CD8-positive, alpha-beta memory T cell (primary cell): ENCODE results near the gene ELAVL2. TPM values are rescaled to one million over a fixed set of nuclear protein-coding genes. Genes with fewer than 3 reads are reported as not detected.

Experiments
- CTCF ChIA-PET: fragments of 350-600 bp; sonication (Branson Sonifier 250); formaldehyde crosslinking; loops from one replicate; lab custom pipeline; 2021; ENCODE audit warnings: antibody characterized with exemption; lab: Charles Lee
- POLR2A ChIA-PET: fragments of 350-600 bp; sonication (Branson Sonifier 250); formaldehyde crosslinking; loops from one replicate; lab custom pipeline; 2021; ENCODE audit warnings: antibody characterized with exemption; lab: Charles Lee
- DNase-seq, 5 donors: peaks; one replicate each; pipeline versions ENCODE4 v3.0.0 to v3.0.0-alpha.2; 2020 to 2022; ENCODE audit warnings: mixed read lengths in 1 of 5
- H3K27ac ChIP-seq: one replicate; pipeline ENCODE4 v1.7.0; 2013; ENCODE audit warnings: low read depth, mild to moderate bottlenecking, low read length, moderate library complexity
- H3K27me3 ChIP-seq: 2 replicates; pipeline ENCODE4 v1.7.0; 2013; ENCODE audit warnings: low read length, mild to moderate bottlenecking; ENCODE audit not compliant: insufficient read depth, poor library complexity, severe bottlenecking
- H3K36me3 ChIP-seq: 2 replicates; pipeline ENCODE4 v1.7.0; 2013; ENCODE audit warnings: mild to moderate bottlenecking, low read length, moderate library complexity; ENCODE audit not compliant: insufficient read depth
- H3K4me1 ChIP-seq: 2 replicates; pipeline ENCODE4 v1.7.0; 2013; ENCODE audit warnings: mild to moderate bottlenecking, low read length, moderate library complexity; ENCODE audit not compliant: insufficient read depth
- H3K4me3 ChIP-seq: 2 replicates; pipeline ENCODE4 v1.7.0; 2013; ENCODE audit warnings: mild to moderate bottlenecking, low read length
- H3K9me3 ChIP-seq: 2 replicates; pipeline ENCODE4 v1.7.0; 2013; ENCODE audit warnings: mild to moderate bottlenecking, low read length
- H3K27ac Mint-ChIP-seq, 8 donors: one replicate each; pipeline ENCODE4 v1.8.0; 2020 to 2021; ENCODE audit warnings: mixed read lengths in 8 of 8, mild to moderate bottlenecking in 6 of 8, inconsistent platforms in 3 of 8, moderate library complexity in 3 of 8
- H3K27me3 Mint-ChIP-seq, 2 donors: one replicate each; pipeline ENCODE4 v1.8.0; 2020 to 2021; ENCODE audit warnings: mixed read lengths in 2 of 2, mild to moderate bottlenecking in 1 of 2, moderate library complexity in 1 of 2
- H3K36me3 Mint-ChIP-seq, 3 donors: one replicate each; pipeline ENCODE4 v1.8.0; 2020 to 2021; ENCODE audit warnings: mixed read lengths in 3 of 3, inconsistent platforms in 1 of 3, mild to moderate bottlenecking in 1 of 3
- H3K4me1 Mint-ChIP-seq, 3 donors: one replicate each; pipeline ENCODE4 v1.8.0; 2020 to 2021; ENCODE audit warnings: mixed read lengths in 3 of 3, inconsistent platforms in 1 of 3, mild to moderate bottlenecking in 1 of 3
- H3K4me3 Mint-ChIP-seq, 7 donors: one replicate each; pipeline ENCODE4 v1.8.0; 2020 to 2021; ENCODE audit warnings: mixed read lengths in 7 of 7, mild to moderate bottlenecking in 6 of 7, moderate library complexity in 4 of 7, inconsistent platforms in 2 of 7
- H3K9me3 Mint-ChIP-seq, 5 donors: one replicate each; pipeline ENCODE4 v1.8.0; 2020 to 2022; ENCODE audit warnings: mixed read lengths in 5 of 5, mild to moderate bottlenecking in 3 of 5, moderate library complexity in 2 of 5, inconsistent platforms in 1 of 5
- polyA plus RNA-seq: library from polyadenylated mRNA; unstranded; fragments of 300-500 nt; fragmentation: Illumina TruSeq; gene quantifications from one replicate; pipeline ENCODE4 v1.2.3, GENCODE V29; 2021
- total RNA-seq, 2 experiments: library from RNA; stranded (reverse); gene quantifications; one replicate each; pipeline ENCODE4 v1.2.3, GENCODE V29; 2021

ELAVL2 gene
- total and polyA plus RNA-seq, 3 experiments from 2014 or later, result not detected

DNA sequence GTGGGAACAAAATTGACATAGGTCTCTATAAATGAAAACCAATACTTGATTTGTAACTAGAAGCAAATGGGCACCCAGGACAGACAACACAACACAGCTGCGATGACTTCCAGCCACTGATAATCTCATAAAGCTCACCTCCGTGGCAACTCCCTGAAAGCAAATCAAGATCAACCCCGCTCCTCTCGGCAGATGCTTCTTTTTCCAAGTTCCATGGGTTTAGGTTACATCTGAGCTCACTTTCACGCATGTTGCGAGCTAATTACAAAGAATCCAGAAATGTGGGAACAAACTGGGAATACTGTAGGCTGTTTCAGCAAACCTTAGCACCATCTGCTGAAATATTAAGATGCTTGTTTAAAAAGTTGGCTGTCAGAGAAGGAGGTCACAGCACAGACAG, 153.9 kb downstream of the ELAVL2 start:
- H3K36me3 Mint-ChIP-seq, result no peaks in the 10 kb centered on the region

DNA sequence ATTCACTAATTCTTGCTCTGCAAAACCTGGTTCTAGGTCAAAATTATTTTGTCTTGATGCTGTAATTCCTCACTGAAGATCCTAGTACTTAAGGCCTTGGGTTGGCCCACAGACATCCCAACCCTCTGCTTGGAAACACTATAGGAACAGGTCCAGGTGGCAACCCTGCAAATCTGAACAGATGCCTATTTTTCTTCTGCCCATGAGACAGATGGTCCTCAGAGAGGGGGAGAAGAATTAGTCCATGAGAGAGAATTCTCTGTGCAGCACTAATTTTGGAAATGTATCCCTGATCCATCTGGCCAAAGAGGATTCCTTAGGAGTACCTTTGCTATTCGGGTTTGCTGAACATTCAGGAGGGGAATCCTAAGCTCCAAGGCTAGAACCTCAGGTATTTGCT, 156.3 kb downstream of the ELAVL2 start:
- H3K27ac Mint-ChIP-seq, result no peak overlapping the region
- Histone ChIP-seq H3K4me1 (no peaks in the 10 kb centered on the region), H3K36me3 (no peaks in the 10 kb centered on the region), H3K27ac (no peak overlapping the region), H3K9me3 (no peaks in the 10 kb centered on the region), H3K4me3 (no peak overlapping the region), H3K27me3 (no peaks in the 10 kb centered on the region)
- H3K9me3 Mint-ChIP-seq, result peaks cover 2 to 8% (median 4%) of the 10 kb centered on the region in 5 donors
- CTCF ChIA-PET, result no interaction called here
- H3K4me3 Mint-ChIP-seq, result no peak overlapping the region
- no peaks in the 10 kb centered on the region for H3K4me1 Mint-ChIP-seq
- H3K27me3 Mint-ChIP-seq, result no peaks in the 10 kb centered on the region
- no peak for DNase-seq
- POLR2A ChIA-PET, result no interaction called here
- H3K36me3 Mint-ChIP-seq, result no peaks in the 10 kb centered on the region

More for the DNA sequence above, 153.9 kb downstream of the ELAVL2 start:
- POLR2A ChIA-PET, result no interaction called here
- CTCF ChIA-PET, result no interaction called here
- Mint-ChIP-seq H3K27ac (no peak overlapping the region), H3K9me3 (peaks cover 4 to 12% (median 5%) of the 10 kb centered on the region in 5 donors), H3K4me3 (no peak overlapping the region), H3K27me3 (no peaks in the 10 kb centered on the region), H3K4me1 (no peaks in the 10 kb centered on the region)
- DNase-seq, result no peak
- Histone ChIP-seq H3K27me3 (no peaks in the 10 kb centered on the region), H3K9me3 (no peaks in the 10 kb centered on the region), H3K4me3 (no peak overlapping the region), H3K4me1 (no peaks in the 10 kb centered on the region), H3K27ac (no peak overlapping the region), H3K36me3 (no peaks in the 10 kb centered on the region)

DNA sequence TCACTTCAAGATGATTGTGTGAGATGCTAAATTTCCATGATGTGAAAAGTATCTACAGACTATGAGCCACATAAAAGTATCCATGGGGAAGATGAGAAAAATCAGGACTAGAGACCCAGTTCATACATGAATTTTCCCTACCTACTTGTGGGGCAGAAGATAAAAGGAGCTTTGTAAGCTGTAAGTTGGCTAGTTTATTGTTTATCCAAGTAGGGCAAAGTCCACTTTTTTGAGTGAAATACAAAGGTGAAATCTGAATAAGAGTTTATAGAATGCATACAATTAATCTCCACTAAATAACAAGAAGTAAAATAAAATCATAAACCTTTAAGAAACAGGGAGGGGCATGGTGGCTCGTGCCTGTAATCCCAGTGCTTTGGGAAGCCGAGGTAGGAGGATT, 160.4 kb downstream of the ELAVL2 start:
- Histone ChIP-seq H3K27me3 (no peaks in the 10 kb centered on the region), H3K9me3 (no peaks in the 10 kb centered on the region), H3K4me1 (no peaks in the 10 kb centered on the region), H3K36me3 (no peaks in the 10 kb centered on the region), H3K27ac (no peak overlapping the region), H3K4me3 (no peak overlapping the region)
- CTCF ChIA-PET, result no interaction called here
- Mint-ChIP-seq H3K4me1 (no peaks in the 10 kb centered on the region), H3K36me3 (no peaks in the 10 kb centered on the region), H3K27ac (no peak overlapping the region), H3K27me3 (no peaks in the 10 kb centered on the region), H3K9me3 (peaks cover 0 to 5% (median 4%) of the 10 kb centered on the region in 5 donors), H3K4me3 (no peak overlapping the region)
- POLR2A ChIA-PET, result no interaction called here
- no peak for DNase-seq

DNA sequence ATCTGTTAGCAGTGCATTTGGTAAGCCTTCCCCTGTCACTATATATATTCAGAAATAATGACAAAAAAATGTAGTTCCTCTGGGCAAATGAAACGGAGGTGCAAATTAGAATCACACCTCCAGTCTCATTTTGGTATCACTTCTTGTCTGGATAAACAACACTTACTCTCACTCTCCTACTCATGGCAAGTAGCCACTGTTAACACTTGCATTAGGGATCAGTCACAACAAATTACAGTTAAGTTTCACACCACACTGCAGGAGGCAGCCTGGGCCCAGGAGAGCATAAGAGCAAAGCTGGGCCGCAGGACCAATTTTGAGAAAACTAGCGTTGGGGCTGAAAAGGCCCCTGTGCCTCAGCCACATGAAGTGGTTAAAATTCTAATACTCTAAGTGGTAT, 161.0 kb downstream of the ELAVL2 start:
- no peak for DNase-seq
- no peaks in the 10 kb centered on the region for H3K9me3 ChIP-seq
- H3K4me3 ChIP-seq, result no peak overlapping the region
- Mint-ChIP-seq H3K4me3 (no peak overlapping the region), H3K4me1 (no peaks in the 10 kb centered on the region), H3K27ac (no peak overlapping the region), H3K36me3 (no peaks in the 10 kb centered on the region), H3K9me3 (peaks cover 0 to 5% (median 4%) of the 10 kb centered on the region in 5 donors), H3K27me3 (no peaks in the 10 kb centered on the region)
- H3K27me3 ChIP-seq, result no peaks in the 10 kb centered on the region
- ChIA-PET CTCF (no interaction called here), POLR2A (no interaction called here)
- no peak overlapping the region for H3K27ac ChIP-seq
- H3K4me1 ChIP-seq, result no peaks in the 10 kb centered on the region
- no peaks in the 10 kb centered on the region for H3K36me3 ChIP-seq

DNA sequence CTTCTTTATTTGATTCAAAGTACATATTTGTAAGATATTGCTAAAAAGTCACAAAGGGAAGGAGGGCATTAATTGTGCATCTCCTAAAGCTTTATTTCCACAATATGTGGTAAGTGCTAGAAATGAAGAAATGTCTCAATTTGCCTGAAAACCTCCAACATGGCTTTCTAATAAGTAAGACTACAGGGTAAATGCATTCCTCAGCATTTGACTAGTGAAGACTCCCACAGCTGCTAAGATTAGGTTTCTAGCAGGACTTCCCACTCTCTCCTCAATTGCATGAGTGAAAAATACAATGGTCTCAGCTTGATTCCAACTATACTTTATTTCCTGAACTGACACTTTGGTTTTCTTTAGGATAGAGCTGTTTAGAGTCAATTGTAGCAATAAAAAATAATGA, 162.1 kb downstream of the ELAVL2 start:
- CTCF ChIA-PET, result no interaction called here

DNA sequence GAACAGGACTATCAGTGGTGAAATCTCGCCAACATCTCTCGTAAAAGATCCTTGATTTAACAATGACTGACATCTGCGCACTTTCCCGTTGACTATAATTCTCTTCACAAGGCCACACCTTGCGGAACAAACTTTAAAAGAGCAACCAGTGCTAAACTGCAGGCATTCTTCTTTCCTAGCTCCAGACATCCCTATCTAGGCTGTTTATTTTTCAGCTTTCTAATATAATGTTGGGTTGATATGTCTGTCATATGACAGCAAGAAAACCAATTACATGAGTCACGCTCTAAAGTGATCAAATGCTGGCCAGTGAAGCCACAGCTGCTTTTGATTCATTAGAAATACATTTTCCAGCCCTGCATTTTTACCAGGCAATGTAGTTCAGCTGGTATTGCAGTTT, 162.5 kb downstream of the ELAVL2 start:
- Histone ChIP-seq H3K4me3 (no peak overlapping the region), H3K27ac (no peak overlapping the region), H3K4me1 (no peaks in the 10 kb centered on the region), H3K36me3 (no peaks in the 10 kb centered on the region), H3K27me3 (no peaks in the 10 kb centered on the region), H3K9me3 (no peaks in the 10 kb centered on the region)
- Mint-ChIP-seq H3K27me3 (no peaks in the 10 kb centered on the region), H3K36me3 (no peaks in the 10 kb centered on the region), H3K9me3 (peaks cover 2 to 9% (median 5%) of the 10 kb centered on the region in 5 donors), H3K4me1 (no peaks in the 10 kb centered on the region), H3K4me3 (no peak overlapping the region), H3K27ac (no peak overlapping the region)
- CTCF ChIA-PET, result no interaction called here
- DNase-seq, result no peak
- POLR2A ChIA-PET, result no interaction called here

More for the DNA sequence above, 162.1 kb downstream of the ELAVL2 start:
- Mint-ChIP-seq H3K27ac (no peak overlapping the region), H3K27me3 (no peaks in the 10 kb centered on the region), H3K36me3 (no peaks in the 10 kb centered on the region), H3K9me3 (peaks cover 2 to 7% (median 5%) of the 10 kb centered on the region in 5 donors), H3K4me3 (no peak overlapping the region), H3K4me1 (no peaks in the 10 kb centered on the region)
- no peaks in the 10 kb centered on the region for H3K36me3 ChIP-seq
- POLR2A ChIA-PET, result no interaction called here
- no peak overlapping the region for H3K4me3 ChIP-seq
- H3K27me3 ChIP-seq, result no peaks in the 10 kb centered on the region
- H3K9me3 ChIP-seq, result no peaks in the 10 kb centered on the region
- no peak overlapping the region for H3K27ac ChIP-seq
- DNase-seq, result no peak
- H3K4me1 ChIP-seq, result no peaks in the 10 kb centered on the region

DNA sequence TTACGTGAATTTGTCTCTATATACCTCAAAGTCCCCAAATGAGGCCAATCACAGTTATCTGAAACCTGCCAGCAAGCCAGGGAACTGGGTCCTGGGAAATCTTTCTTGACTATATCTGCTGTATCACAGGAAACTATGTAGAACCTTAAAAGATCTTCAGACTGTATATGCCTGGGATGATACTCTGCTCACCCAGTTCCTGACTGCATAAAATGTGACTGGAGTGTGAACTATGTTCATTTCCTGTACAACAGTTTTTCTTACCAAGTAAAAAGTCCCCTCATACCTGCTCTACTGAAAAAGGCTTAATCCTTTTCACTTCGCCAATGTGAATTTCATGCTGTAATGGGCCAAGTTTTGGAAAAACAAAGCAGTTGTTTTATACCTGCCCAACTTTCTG, 162.9 kb downstream of the ELAVL2 start:
- POLR2A ChIA-PET, result no interaction called here
- H3K27ac ChIP-seq, result no peak overlapping the region
- Mint-ChIP-seq H3K4me3 (no peak overlapping the region), H3K27ac (no peak overlapping the region), H3K9me3 (peaks cover 2 to 11% (median 4%) of the 10 kb centered on the region in 5 donors), H3K4me1 (no peaks in the 10 kb centered on the region), H3K27me3 (no peaks in the 10 kb centered on the region), H3K36me3 (no peaks in the 10 kb centered on the region)
- no peak for DNase-seq
- no peak overlapping the region for H3K4me3 ChIP-seq
- H3K27me3 ChIP-seq, result no peaks in the 10 kb centered on the region
- CTCF ChIA-PET, result no interaction called here
- no peaks in the 10 kb centered on the region for H3K4me1 ChIP-seq
- no peaks in the 10 kb centered on the region for H3K36me3 ChIP-seq
- no peaks in the 10 kb centered on the region for H3K9me3 ChIP-seq

DNA sequence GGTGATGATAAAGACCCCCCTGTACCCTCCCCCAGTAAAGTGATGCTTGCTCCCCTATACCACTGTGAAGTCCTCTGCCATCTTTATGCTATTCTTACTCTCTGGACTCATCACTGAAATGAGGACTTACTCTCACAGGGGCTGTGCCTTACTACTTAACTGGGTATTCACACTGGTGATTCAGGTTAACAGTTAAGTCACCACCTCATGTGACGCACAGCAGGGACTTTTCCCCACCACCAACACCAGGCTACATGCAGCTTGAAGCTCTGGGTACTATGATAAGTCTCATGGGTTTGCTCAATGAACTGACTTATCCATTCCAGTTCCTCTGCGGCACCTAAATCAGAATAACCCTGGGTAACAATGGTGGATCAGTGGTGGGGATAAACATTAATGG, 163.7 kb downstream of the ELAVL2 start:
- Histone ChIP-seq H3K27me3 (no peaks in the 10 kb centered on the region), H3K4me3 (no peak overlapping the region), H3K36me3 (no peaks in the 10 kb centered on the region), H3K27ac (no peak overlapping the region), H3K9me3 (no peaks in the 10 kb centered on the region), H3K4me1 (no peaks in the 10 kb centered on the region)
- Mint-ChIP-seq H3K4me1 (no peaks in the 10 kb centered on the region), H3K27ac (no peak overlapping the region), H3K36me3 (no peaks in the 10 kb centered on the region), H3K27me3 (no peaks in the 10 kb centered on the region), H3K9me3 (peaks cover 0 to 11% (median 2%) of the 10 kb centered on the region in 5 donors), H3K4me3 (no peak overlapping the region)
- ChIA-PET CTCF (no interaction called here), POLR2A (no interaction called here)
- no peak for DNase-seq
